Measurements from ENCODE around the gene ENHO.

GRCh38 chr9:34571481-34571810 lies 48.7 kb upstream of the ENHO start:
- TF ChIP-seq CTCF (conservative IDR thresholded peaks at IDR 0.05) (no peak), ZFX (IDR thresholded peaks at IDR 0.05) (no peak)

Measured in C4-2B (cell line).